Measurements from ENCODE around the gene SNX22. TPM values are rescaled to one million over a fixed set of nuclear protein-coding genes. Genes with fewer than 3 reads are reported as not detected.

SNX22 gene
- polyA plus RNA-seq, 1 donor (not counting 4 experiments of a cell fraction or from before 2014, with no cell fraction given) = 0.04 TPM

- no peak for TF ChIP-seq EZH2 (IDR thresholded peaks at IDR 0.05; ENCODE audit: low read length)
- H2AFZ ChIP-seq (ENCODE audit: control insufficient read depth, low read length) = no peak overlapping the region
- H3K27ac ChIP-seq (ENCODE audit: control insufficient read depth, insufficient read depth, low read length) = no peak overlapping the region
- H3K79me2 ChIP-seq (ENCODE audit: control insufficient read depth, insufficient read depth, low read length) = no peaks in the 10 kb centered on the region
- FAIRE-seq (no peak), DNase-seq (ENCODE audit: low read depth, low spot score) (no peak)
- no peaks in the 10 kb centered on the region for H3K9me3 ChIP-seq (ENCODE audit: control insufficient read depth, low read depth, low read length)
- no peak overlapping the region for H3K9ac ChIP-seq (ENCODE audit: control insufficient read depth, extremely low read depth, insufficient read depth, low read length)
- H3K36me3 ChIP-seq (ENCODE audit: control insufficient read depth in 2 of 2, extremely low read depth in 1 of 2, insufficient read depth in 2 of 2, low read length in 2 of 2) = peaks cover 5 to 20% of the 10 kb centered on the region in 2 experiments
- H3K4me3 ChIP-seq (ENCODE audit: control insufficient read depth in 2 of 3, extremely low read depth in 1 of 3, insufficient read depth in 2 of 3, low read depth in 1 of 3, low read length in 3 of 3) = no peak overlapping the region
- H3K4me2 ChIP-seq (ENCODE audit: control insufficient read depth, extremely low read depth, insufficient read depth, low read depth, low read length) = no peak overlapping the region
- dilution Hi-C loops (cut with MboI; ENCODE audit: extremely low pct_ligation_motif_present, low sequenced_read_pairs) = no loop called here
- H3K27me3 ChIP-seq (ENCODE audit: control insufficient read depth, extremely low read depth, insufficient read depth, low read length) = no peaks in the 10 kb centered on the region
- no peaks in the 10 kb centered on the region for H3K9me1 ChIP-seq (ENCODE audit: control insufficient read depth, extremely low read depth, insufficient read depth, low read length)
- no peaks in the 10 kb centered on the region for H4K20me1 ChIP-seq (ENCODE audit: control insufficient read depth, extremely low read depth, insufficient read depth, low read length)
- peaks cover 10% of the 10 kb centered on the region for H3K4me1 ChIP-seq (ENCODE audit: control insufficient read depth, extremely low read depth, insufficient read depth, low read length)
Measured at GRCh38 chr15:64182859-64183370, 31.4 kb downstream of the SNX22 start.

GRCh38 chr15:64185146-64185911 lies 33.8 kb downstream of the SNX22 start:
- no peak overlapping the region for H3K9ac ChIP-seq (ENCODE audit: control insufficient read depth, extremely low read depth, insufficient read depth, low read length)
- peaks cover 19% of the 10 kb centered on the region for H3K4me1 ChIP-seq (ENCODE audit: control insufficient read depth, extremely low read depth, insufficient read depth, low read length)
- H3K4me2 ChIP-seq (ENCODE audit: control insufficient read depth, extremely low read depth, insufficient read depth, low read depth, low read length) = no peak overlapping the region
- no peak overlapping the region for H3K27ac ChIP-seq (ENCODE audit: control insufficient read depth, insufficient read depth, low read length)
- no peaks in the 10 kb centered on the region for H3K9me3 ChIP-seq (ENCODE audit: control insufficient read depth, low read depth, low read length)
- H3K27me3 ChIP-seq (ENCODE audit: control insufficient read depth, extremely low read depth, insufficient read depth, low read length) = no peaks in the 10 kb centered on the region
- no peak for DNase-seq (ENCODE audit: low read depth, low spot score)
- TF ChIP-seq CTCF (optimal IDR thresholded peaks at IDR 0.05 in 1 of 3, IDR thresholded peaks at IDR 0.05 in 1 of 3, conservative IDR thresholded peaks at IDR 0.05 in 1 of 3; ENCODE audit: extremely low read depth in 1 of 3, insufficient read depth in 2 of 3, low read length in 3 of 3) = no peak
- no peak for TF ChIP-seq EZH2 (IDR thresholded peaks at IDR 0.05; ENCODE audit: low read length)
- no peaks in the 10 kb centered on the region for H3K79me2 ChIP-seq (ENCODE audit: control insufficient read depth, insufficient read depth, low read length)
- no peak overlapping the region for H2AFZ ChIP-seq (ENCODE audit: control insufficient read depth, low read length)
- no peaks in the 10 kb centered on the region for H4K20me1 ChIP-seq (ENCODE audit: control insufficient read depth, extremely low read depth, insufficient read depth, low read length)
- dilution Hi-C loops (cut with MboI; ENCODE audit: extremely low pct_ligation_motif_present, low sequenced_read_pairs) = no loop called here
- H3K9me1 ChIP-seq (ENCODE audit: control insufficient read depth, extremely low read depth, insufficient read depth, low read length) = no peaks in the 10 kb centered on the region
- no peak for FAIRE-seq
- peaks cover 5 to 13% of the 10 kb centered on the region in 2 experiments for H3K36me3 ChIP-seq (ENCODE audit: control insufficient read depth in 2 of 2, extremely low read depth in 1 of 2, insufficient read depth in 2 of 2, low read length in 2 of 2)
- H3K4me3 ChIP-seq (ENCODE audit: control insufficient read depth in 2 of 3, extremely low read depth in 1 of 3, insufficient read depth in 2 of 3, low read depth in 1 of 3, low read length in 3 of 3) = no peak overlapping the region
